Measurements from ENCODE around the gene FXYD1.

Gene FXYD1

DNA sequence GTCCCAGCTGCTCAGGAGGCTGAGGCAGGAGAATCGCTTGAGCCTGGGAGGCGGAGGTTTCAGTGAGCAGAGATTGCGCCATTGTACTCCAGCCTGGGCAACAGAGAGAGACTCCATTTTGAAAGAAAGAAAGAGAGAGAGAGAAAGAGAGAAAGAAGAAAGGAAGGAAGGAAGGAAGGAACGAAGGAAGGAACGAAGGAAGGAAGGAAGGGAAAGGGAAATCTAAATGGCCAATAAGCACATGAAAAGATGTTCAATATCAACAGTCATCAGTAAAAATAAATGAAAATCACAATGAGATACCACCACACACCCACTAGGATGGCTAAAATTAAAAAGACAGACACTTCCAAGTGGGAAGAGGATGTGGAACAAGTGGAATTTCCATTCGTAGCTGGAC, 35.6 kb downstream of the FXYD1 start:
- TF ChIP-seq, protein P1, sequence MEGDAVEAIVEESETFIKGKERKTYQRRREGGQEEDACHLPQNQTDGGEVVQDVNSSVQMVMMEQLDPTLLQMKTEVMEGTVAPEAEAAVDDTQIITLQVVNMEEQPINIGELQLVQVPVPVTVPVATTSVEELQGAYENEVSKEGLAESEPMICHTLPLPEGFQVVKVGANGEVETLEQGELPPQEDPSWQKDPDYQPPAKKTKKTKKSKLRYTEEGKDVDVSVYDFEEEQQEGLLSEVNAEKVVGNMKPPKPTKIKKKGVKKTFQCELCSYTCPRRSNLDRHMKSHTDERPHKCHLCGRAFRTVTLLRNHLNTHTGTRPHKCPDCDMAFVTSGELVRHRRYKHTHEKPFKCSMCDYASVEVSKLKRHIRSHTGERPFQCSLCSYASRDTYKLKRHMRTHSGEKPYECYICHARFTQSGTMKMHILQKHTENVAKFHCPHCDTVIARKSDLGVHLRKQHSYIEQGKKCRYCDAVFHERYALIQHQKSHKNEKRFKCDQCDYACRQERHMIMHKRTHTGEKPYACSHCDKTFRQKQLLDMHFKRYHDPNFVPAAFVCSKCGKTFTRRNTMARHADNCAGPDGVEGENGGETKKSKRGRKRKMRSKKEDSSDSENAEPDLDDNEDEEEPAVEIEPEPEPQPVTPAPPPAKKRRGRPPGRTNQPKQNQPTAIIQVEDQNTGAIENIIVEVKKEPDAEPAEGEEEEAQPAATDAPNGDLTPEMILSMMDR (IDR thresholded peaks at IDR 0.05; ENCODE audit: insufficient read depth, missing control alignments) = no peak
- FAIRE-seq = no peak
- DNase-seq (ENCODE audit: insufficient read length, low spot score) = no peak

DNA sequence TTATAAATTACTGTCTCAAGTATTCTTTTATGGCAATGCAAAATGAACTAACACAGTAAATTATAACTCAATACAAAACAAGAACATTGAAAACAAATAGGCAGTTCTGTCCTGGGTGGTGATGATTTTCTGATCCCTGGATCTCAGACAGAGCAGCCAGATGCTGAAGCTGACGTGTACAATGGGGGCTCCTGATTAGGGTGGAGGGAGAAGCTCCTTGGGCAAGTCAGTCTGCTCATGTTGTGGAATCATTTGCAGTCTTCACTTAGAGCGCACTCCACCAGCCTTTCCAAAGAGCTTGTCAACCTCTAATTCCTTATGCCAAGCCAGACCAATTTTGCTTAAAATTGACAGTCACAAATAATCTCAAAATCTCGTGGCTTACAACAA, 37.6 kb downstream of the FXYD1 start:
- no peak for FAIRE-seq
- TF ChIP-seq, protein P1 (IDR thresholded peaks at IDR 0.05; ENCODE audit: insufficient read depth, missing control alignments) = no peak
- DNase-seq (ENCODE audit: insufficient read length, low spot score) = no peak

DNA sequence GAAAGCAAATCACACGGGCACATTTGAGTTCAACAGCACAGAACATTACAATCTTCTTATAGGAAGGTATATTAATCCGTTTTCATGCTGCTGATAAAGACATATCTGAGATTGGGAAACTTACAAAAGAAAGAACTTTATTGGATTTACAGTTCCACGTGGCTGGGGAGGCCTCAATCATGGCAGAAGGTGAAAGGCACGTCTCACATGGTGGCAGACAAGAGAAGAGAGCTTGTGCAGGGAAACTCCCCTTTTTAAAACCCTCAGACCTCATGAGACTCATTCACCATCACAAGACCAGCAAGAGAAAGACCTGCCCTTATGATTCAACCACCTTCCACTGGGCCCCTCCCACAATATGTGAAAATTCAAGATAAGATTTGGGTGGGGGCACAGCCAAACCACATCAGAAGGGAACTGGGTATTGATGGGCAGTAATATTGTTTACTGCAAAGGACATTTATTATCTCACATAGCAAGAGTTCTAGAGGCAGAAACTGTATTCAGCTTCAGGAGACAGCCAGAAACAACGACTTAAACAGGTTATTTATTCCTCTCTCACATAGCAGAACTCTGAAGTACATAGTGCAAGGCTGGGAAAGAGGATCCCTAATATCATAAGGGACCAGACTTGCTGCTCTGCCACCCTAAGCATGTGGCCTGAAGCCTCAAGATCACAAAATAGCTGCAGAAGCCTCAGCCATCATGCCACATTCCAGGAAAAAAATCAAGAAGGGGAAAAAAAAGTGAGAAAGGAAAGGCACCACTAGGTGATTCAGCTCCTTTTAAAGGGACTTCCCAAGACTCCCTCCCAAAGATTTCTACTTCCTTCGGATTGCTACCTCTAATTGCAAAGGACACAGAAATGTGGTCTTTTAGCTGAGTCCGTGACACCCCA, 39.0 kb downstream of the FXYD1 start:
- DNase-seq (ENCODE audit: insufficient read length, low spot score) (no peak), FAIRE-seq (no peak)
- TF ChIP-seq, protein P1 (IDR thresholded peaks at IDR 0.05; ENCODE audit: insufficient read depth, missing control alignments) = no peak

DNA sequence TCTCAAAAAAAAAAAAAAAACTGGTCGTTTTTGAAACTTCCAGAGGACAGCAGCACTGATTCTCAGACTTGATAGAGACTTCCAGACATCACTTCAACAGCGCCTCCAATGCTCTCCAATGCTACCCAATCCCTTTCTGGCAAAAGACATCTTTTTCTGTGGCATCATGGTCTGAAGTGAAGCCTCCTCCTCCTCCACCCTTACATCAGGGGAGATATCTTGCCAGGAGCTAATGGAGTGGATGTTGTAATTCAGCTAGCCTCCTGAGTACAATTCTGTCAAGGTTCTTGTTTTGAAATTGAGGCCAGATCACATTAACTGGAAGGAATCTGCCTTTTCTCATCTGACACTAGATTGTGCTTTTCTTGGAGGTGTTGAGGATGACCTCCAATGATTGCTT, 40.1 kb downstream of the FXYD1 start:
- TF ChIP-seq, protein P1 (IDR thresholded peaks at IDR 0.05; ENCODE audit: insufficient read depth, missing control alignments) = no peak
- DNase-seq (ENCODE audit: insufficient read length, low spot score) = no peak
- no peak for FAIRE-seq

DNA sequence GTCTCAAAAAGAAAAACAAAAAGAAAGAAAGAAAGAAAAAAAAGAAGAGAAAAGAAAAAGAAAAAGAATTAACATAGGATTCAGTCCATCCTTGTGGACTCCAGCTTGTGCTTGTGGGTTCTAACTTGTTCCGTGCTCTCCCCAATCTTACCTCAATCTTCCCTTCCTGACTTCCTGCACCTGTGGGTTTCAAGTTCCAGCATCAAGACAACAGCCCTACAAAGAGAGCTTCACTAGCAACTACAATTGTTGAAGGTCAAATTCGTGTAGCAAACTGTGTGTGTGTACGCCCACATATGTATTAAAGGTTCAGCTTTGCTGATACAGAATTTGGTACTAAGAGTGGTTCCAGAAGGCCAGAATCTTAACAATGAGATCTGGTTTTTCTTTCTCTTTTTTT, 41.2 kb downstream of the FXYD1 start:
- FAIRE-seq (no peak), DNase-seq (ENCODE audit: insufficient read length, low spot score) (no peak)
- TF ChIP-seq, protein P1 (IDR thresholded peaks at IDR 0.05; ENCODE audit: insufficient read depth, missing control alignments) = no peak

DNA sequence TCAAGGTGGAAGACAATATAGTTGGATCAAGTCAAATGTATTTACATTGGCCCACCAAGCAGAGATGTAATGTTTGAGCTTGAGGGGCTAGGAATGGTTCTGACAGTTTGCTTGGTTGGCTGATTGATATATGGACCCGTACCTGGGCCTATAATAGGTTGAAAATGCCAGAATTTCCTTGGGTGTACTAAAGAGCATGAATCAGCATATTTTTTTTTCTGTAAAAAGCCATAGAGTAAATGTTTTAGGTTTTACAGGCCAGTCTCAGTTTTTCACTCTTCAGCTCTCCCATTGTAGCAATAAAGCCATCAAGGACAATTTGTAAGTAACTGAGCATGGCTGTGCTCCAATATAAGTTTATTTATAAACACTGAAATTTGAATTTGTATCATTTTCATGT, 42.8 kb downstream of the FXYD1 start:
- TF ChIP-seq, protein P1 (IDR thresholded peaks at IDR 0.05; ENCODE audit: insufficient read depth, missing control alignments) = no peak
- DNase-seq (ENCODE audit: insufficient read length, low spot score) = no peak
- no peak for FAIRE-seq

DNA sequence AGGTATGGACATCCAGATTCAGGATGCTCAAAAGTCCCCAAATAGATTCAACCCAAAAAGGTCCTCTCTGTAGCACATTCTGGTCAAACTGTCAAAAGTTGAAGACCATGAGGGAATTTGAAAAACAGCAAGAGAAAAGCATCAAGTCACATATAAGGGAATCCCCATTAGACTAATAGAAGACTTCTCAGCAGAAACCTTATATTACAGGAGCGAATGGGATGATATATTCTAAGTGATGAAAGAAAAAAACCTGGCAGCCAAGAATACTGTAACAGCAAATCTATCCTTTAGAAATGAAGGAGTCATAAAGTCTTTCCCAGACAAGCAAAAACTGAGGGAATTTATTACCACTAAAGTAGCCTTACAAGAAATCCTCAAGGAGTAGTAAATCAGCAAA, 45.6 kb downstream of the FXYD1 start:
- TF ChIP-seq, protein P1 (IDR thresholded peaks at IDR 0.05; ENCODE audit: insufficient read depth, missing control alignments) = no peak
- DNase-seq (ENCODE audit: insufficient read length, low spot score) (no peak), FAIRE-seq (no peak)

Data from D721Med (cell line).